Suprapubic skin (tissue), 3 donors: ENCODE measurements around the gene SDR42E2.

Experiments
- POLR2AphosphoS5 ChIP-seq, 3 donors: sonication (generic); formaldehyde crosslinking; IDR thresholded peaks; one replicate each; pipeline ENCODE4 v1.6.1; 2017; ENCODE audit warnings: antibody characterized with exemption in 3 of 3
- TF ChIP-seq, protein P1 (sequence below), 2 donors: fragments of 200-600 bp in 1 of 2; fragments of 450-650 bp in 1 of 2; sonication (generic) in 1 of 2; IDR thresholded peaks; one replicate each; pipeline ENCODE4 v1.5.1; 2016 to 2019; ENCODE audit warnings: antibody characterized with exemption in 2 of 2, mild to moderate bottlenecking in 1 of 2, moderate library complexity in 1 of 2

DNA sequence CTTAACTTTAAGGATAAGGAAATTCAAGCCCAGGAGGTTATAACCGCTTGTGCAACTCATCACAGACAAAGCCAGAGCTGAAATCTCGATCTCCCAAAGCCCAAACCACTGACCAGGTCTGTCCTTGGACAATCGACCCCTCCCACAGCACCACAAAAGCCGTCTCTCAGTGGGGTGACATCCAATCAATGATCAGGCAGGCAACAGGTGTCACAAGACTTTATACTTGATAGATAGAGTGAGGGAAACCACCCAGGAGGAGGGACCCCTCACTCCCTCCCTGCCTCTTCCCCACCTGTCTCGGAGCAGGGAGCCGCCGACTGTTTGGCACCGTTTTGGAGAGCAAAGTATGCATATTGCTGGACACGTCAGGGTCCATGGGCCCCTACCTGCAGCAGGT, 14.5 kb upstream of the SDR42E2 start:
- TF ChIP-seq, protein P1, sequence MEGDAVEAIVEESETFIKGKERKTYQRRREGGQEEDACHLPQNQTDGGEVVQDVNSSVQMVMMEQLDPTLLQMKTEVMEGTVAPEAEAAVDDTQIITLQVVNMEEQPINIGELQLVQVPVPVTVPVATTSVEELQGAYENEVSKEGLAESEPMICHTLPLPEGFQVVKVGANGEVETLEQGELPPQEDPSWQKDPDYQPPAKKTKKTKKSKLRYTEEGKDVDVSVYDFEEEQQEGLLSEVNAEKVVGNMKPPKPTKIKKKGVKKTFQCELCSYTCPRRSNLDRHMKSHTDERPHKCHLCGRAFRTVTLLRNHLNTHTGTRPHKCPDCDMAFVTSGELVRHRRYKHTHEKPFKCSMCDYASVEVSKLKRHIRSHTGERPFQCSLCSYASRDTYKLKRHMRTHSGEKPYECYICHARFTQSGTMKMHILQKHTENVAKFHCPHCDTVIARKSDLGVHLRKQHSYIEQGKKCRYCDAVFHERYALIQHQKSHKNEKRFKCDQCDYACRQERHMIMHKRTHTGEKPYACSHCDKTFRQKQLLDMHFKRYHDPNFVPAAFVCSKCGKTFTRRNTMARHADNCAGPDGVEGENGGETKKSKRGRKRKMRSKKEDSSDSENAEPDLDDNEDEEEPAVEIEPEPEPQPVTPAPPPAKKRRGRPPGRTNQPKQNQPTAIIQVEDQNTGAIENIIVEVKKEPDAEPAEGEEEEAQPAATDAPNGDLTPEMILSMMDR (IDR thresholded peaks at IDR 0.05): no peak
- TF ChIP-seq POLR2AphosphoS5 (IDR thresholded peaks at IDR 0.05): no peak
